ENCODE measurements around the gene OR7D4. TPM values are rescaled to one million over a fixed set of nuclear protein-coding genes. Genes with fewer than 3 reads are reported as not detected.

The OR7D4 gene
- total and polyA plus RNA-seq, 9 of the 15 experiments (the other 6 are each of a cell fraction or from before 2014, with no cell fraction given), result not detected

GRCh38 chr19:9250630-9251029, 31.2 kb upstream of the OR7D4 start, which contains the start of gene OR7E24:
Gene OR7E24, plus strand, starts transcription at chr19:9250930. Its CDS starts 114 bp downstream, at chr19:9251044.
- CTCF ChIA-PET (ENCODE audit: low intra/inter-chr PET ratio), result no interaction called here
- Histone ChIP-seq H3K9me1 (ENCODE audit: control insufficient read depth, insufficient read depth, low read length) (no peaks in the 10 kb centered on the region), H3K4me3 (no peak within 1 kb of the TSS), H3K79me2 (ENCODE audit: control insufficient read depth, insufficient read depth, low read length) (no peaks in the 10 kb centered on the region), H3K27me3 (ENCODE audit: control insufficient read depth in 2 of 2, insufficient read depth in 2 of 2, low read length in 2 of 2) (no peaks in the 10 kb centered on the region; a peak in 1 of 5 replicates), H4K20me1 (replicated peaks; ENCODE audit: control insufficient read depth, insufficient read depth, low read length) (no peaks in the 10 kb centered on the region), H3K9ac (ENCODE audit: insufficient read depth in 1 of 2, low read depth in 2 of 2, low read length in 2 of 2) (no peak within 1 kb of the TSS), H3K4me2 (ENCODE audit: insufficient read depth, low read length) (no peak within 1 kb of the TSS), H3K27ac (ENCODE audit: extremely low read depth, low read depth, low read length) (no peak within 1 kb of the TSS), H3K36me3 (ENCODE audit: control insufficient read depth, insufficient read depth, low read length) (no peaks in the 10 kb centered on the region), H3K4me1 (replicated peaks in 1 of 2; ENCODE audit: control insufficient read depth in 2 of 2, insufficient read depth in 2 of 2, low read length in 2 of 2) (no peaks in the 10 kb centered on the region), H3K9me3 (replicated peaks; ENCODE audit: control insufficient read depth, insufficient read depth, low read depth, low read length) (no peaks in the 10 kb centered on the region), H2AFZ (ENCODE audit: low read depth, low read length) (no peak within 1 kb of the TSS)
- BruUV-seq (replicated peaks), result no TSS peak
- POLR2A ChIA-PET, result no interaction called here
- WGBS (ENCODE audit: insufficient coverage, low coverage, missing lambda C conversion rate), result 0% methylated on average over 1 of the region's 1 CpG
- intact Hi-C loops (cut with micrococcal nuclease) (no loop called here), in situ Hi-C loops (cut with MboI) (no loop called here)
- ATAC-seq, result no peak
- no peak for FAIRE-seq
- TF ChIP-seq CBFA2T2 (conservative IDR thresholded peaks at IDR 0.05) (no peak), ZNF589 (CRISPR knock-in tag; IDR thresholded peaks at IDR 0.05; ENCODE audit: low read depth) (no peak), ZNF263 (CRISPR knock-in tag; IDR thresholded peaks at IDR 0.05; ENCODE audit: borderline replicate concordance) (no peak), MCM3 (IDR thresholded peaks at IDR 0.05) (no peak), NFIC (IDR thresholded peaks at IDR 0.05) (no peak), L3MBTL2 (IDR thresholded peaks at IDR 0.05) (no peak), E2F4 (CRISPR knock-in tag; IDR thresholded peaks at IDR 0.05; ENCODE audit: low read depth) (no peak)
- TF ChIP-seq, protein P1, sequence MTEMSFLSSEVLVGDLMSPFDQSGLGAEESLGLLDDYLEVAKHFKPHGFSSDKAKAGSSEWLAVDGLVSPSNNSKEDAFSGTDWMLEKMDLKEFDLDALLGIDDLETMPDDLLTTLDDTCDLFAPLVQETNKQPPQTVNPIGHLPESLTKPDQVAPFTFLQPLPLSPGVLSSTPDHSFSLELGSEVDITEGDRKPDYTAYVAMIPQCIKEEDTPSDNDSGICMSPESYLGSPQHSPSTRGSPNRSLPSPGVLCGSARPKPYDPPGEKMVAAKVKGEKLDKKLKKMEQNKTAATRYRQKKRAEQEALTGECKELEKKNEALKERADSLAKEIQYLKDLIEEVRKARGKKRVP (CRISPR knock-in tag; IDR thresholded peaks at IDR 0.05), result no peak
- no peak for DNase-seq (ENCODE audit: extremely low read depth in 1 of 4, low spot score in 3 of 4)

All from K562 (cell line).